HG03571 (cell line): Measurements from ENCODE around the gene ENTPD2.

Experiments
- ATAC-seq: cut with Tn5 transposase; IDR thresholded peaks from one replicate; pipeline ENCODE4 v1.9.1; 2021; ENCODE audit not compliant: unreplicated experiment

Gene ENTPD2

GRCh38 chr9:137031904-137032640, 21.8 kb downstream of the ENTPD2 start, which contains the start of gene FUT7:
Gene FUT7 (minus strand): TSS chr9:137032088. CDS start chr9:137031991, 97 bp downstream.
- no peak for ATAC-seq

GRCh38 chr9:137030538-137031527, 23.0 kb downstream of the ENTPD2 start:
- ATAC-seq, result no peak

- no peak for ATAC-seq
Observed at GRCh38 chr9:137030006-137030405, 23.9 kb downstream of the ENTPD2 start.

GRCh38 chr9:137029058-137029936, 24.6 kb downstream of the ENTPD2 start:
- no peak for ATAC-seq

- ATAC-seq, result no peak
Observed at GRCh38 chr9:137028263-137029057, 25.4 kb downstream of the ENTPD2 start.

- ATAC-seq, result no peak
Observed at GRCh38 chr9:137027369-137028262, 26.2 kb downstream of the ENTPD2 start, which contains the start of gene ABCA2. Gene ABCA2 (minus strand): TSS chr9:137028237. CDS start chr9:137028140, 97 bp downstream.

GRCh38 chr9:137026828-137027227, 27.0 kb downstream of the ENTPD2 start:
- ATAC-seq, result no peak

GRCh38 chr9:137026384-137026783, 27.5 kb downstream of the ENTPD2 start:
- no peak for ATAC-seq

- ATAC-seq, result no peak
Observed at GRCh38 chr9:137025517-137025966, 28.3 kb downstream of the ENTPD2 start.

GRCh38 chr9:137023583-137023991, 30.3 kb downstream of the ENTPD2 start:
- no peak for ATAC-seq

- no peak for ATAC-seq
Observed at GRCh38 chr9:137023157-137023556, 30.7 kb downstream of the ENTPD2 start.

GRCh38 chr9:137022662-137023008, 31.2 kb downstream of the ENTPD2 start:
- no peak for ATAC-seq

GRCh38 chr9:137021979-137022661, 31.7 kb downstream of the ENTPD2 start:
- ATAC-seq, result no peak

- no peak for ATAC-seq
Observed at GRCh38 chr9:137021568-137021978, 32.3 kb downstream of the ENTPD2 start.

- no peak for ATAC-seq
Observed at GRCh38 chr9:137020771-137021567, 32.9 kb downstream of the ENTPD2 start.

GRCh38 chr9:137019891-137020683, 33.8 kb downstream of the ENTPD2 start:
- no peak for ATAC-seq
